ENCODE results near the gene ZNF544.
"Not testable (repeated sequence)": the region's sequence is repeated elsewhere in the genome, so short reads cannot be mapped to it uniquely, and the experiment has no call there.

The ZNF544 gene

GRCh38 chr19:58305932-58306323 is 77.2 kb downstream of the ZNF544 start:
- DNase-seq = no peak

DNA sequence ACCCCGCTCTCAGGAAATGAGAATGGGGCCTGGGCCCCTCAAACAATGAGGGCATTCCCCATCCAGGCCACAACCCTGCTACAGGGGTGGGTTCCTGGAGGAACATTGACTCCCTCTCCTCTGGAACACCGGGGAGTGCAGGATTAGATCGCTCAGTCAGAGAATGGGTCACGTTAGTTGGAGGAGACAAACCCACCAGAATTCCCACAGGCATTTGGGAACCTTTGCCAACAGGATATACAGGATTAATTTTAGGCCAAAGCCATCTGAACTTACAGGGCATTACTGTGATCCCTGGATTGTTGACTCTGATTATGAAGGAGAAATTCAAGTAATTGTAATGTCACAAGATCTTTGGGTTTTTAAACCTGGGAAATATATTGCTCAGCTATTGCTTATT is 79.0 kb downstream of the ZNF544 start:
- DNase-seq = no peak

- DNase-seq = not testable (repeated sequence)
Measured at GRCh38 chr19:58310685-58311084, 82.0 kb downstream of the ZNF544 start.

- no peak for DNase-seq
Measured at GRCh38 chr19:58311345-58311865, 82.7 kb downstream of the ZNF544 start.
